ENCODE results near the gene GPR179. TPM values are rescaled to one million over a fixed set of nuclear protein-coding genes. Genes with fewer than 3 reads are reported as not detected.

The GPR179 gene
- total RNA-seq, 4 donors from 2014 or later = 0.21 to 0.78 (median 0.44) TPM; not detected in 1

- WGBS, 2 donors = 66 to 68% methylated on average over 8 of the region's 8 CpGs
These were observed 16.6 kb downstream of the GPR179 start for GRCh38 chr17:38326996-38327792.

GRCh38 chr17:38325221-38325851, 18.4 kb downstream of the GPR179 start:
- Histone ChIP-seq H3K36me3 (peaks cover 0 to 35% (median 8%) of the 10 kb centered on the region in 3 donors), H3K27ac (peak overlapping the region; percentile 9 to 90 (median 75)), H3K4me1 (peaks cover 0 to 51% (median 22%) of the 10 kb centered on the region in 4 donors), H3K9me3 (no peaks in the 10 kb centered on the region), H3K4me3 (no peak overlapping the region), H3K27me3 (peaks cover 0 to 7% of the 10 kb centered on the region in 2 donors)
- no peak for DNase-seq (ENCODE audit: low spot score in 2 of 2)
- peak in 1 of 2 donors; percentile 24 for TF ChIP-seq EP300 (IDR thresholded peaks at IDR 0.05)
- TF ChIP-seq POLR2A (IDR thresholded peaks at IDR 0.05) = no peak
- TF ChIP-seq CTCF (IDR thresholded peaks at IDR 0.05) = no peak
- whole genome bisulfite sequencing, 2 donors = 27 to 30% methylated on average over 5 of the region's 5 CpGs

More at GRCh38 chr17:38326996-38327792, 16.6 kb downstream of the GPR179 start:
- Histone ChIP-seq H3K36me3 (peaks cover 0 to 22% (median 0%) of the 10 kb centered on the region in 3 donors), H3K4me3 (no peak overlapping the region), H3K4me1 (peaks cover 0 to 51% (median 22%) of the 10 kb centered on the region in 4 donors), H3K27ac (peak overlapping the region in 3 of 4 donors; percentile 32 to 90 (median 78)), H3K9me3 (no peaks in the 10 kb centered on the region), H3K27me3 (peaks cover 0 to 7% of the 10 kb centered on the region in 2 donors)
- TF ChIP-seq CTCF (IDR thresholded peaks at IDR 0.05) (no peak), EP300 (IDR thresholded peaks at IDR 0.05) (no peak), POLR2A (IDR thresholded peaks at IDR 0.05) (no peak)
- DNase-seq (ENCODE audit: low spot score in 2 of 2) = no peak

GRCh38 chr17:38324772-38325171, 19.0 kb downstream of the GPR179 start:
- H3K27ac ChIP-seq = peak overlapping the region; percentile 9 to 90 (median 75)
- peaks cover 0 to 51% (median 22%) of the 10 kb centered on the region in 4 donors for H3K4me1 ChIP-seq
- TF ChIP-seq EP300 (IDR thresholded peaks at IDR 0.05) = no peak
- TF ChIP-seq CTCF (IDR thresholded peaks at IDR 0.05) = no peak
- TF ChIP-seq POLR2A (IDR thresholded peaks at IDR 0.05) = no peak
- H3K36me3 ChIP-seq = peaks cover 0 to 41% (median 9%) of the 10 kb centered on the region in 3 donors
- H3K4me3 ChIP-seq = no peak overlapping the region
- 43 to 51% methylated on average over 2 of the region's 2 CpGs for WGBS, 2 donors
- peaks cover 0 to 7% of the 10 kb centered on the region in 2 donors for H3K27me3 ChIP-seq
- DNase-seq (ENCODE audit: low spot score in 2 of 2) = no peak
- H3K9me3 ChIP-seq = no peaks in the 10 kb centered on the region

- H3K9me3 ChIP-seq = no peaks in the 10 kb centered on the region
- DNase-seq (ENCODE audit: low spot score in 2 of 2) = no peak
- H3K4me3 ChIP-seq = no peak overlapping the region
- no peak for TF ChIP-seq POLR2A (IDR thresholded peaks at IDR 0.05)
- no peak for TF ChIP-seq CTCF (IDR thresholded peaks at IDR 0.05)
- no peak for TF ChIP-seq EP300 (IDR thresholded peaks at IDR 0.05)
- H3K27me3 ChIP-seq = peaks cover 0 to under 1% of the 10 kb centered on the region in 2 donors
- peak overlapping the region; percentile 9 to 90 (median 75) for H3K27ac ChIP-seq
- H3K4me1 ChIP-seq = peaks cover 0 to 51% (median 22%) of the 10 kb centered on the region in 4 donors
- 35 to 61% methylated on average over 3 of the region's 3 CpGs for WGBS, 2 donors
- H3K36me3 ChIP-seq = peaks cover 4 to 47% (median 15%) of the 10 kb centered on the region in 3 donors
These were observed 19.5 kb downstream of the GPR179 start for GRCh38 chr17:38324141-38324697.
